Astrocyte (in vitro differentiated cells and primary cell): Measurements from ENCODE around the gene NLGN1.

ENCODE experiments used
- CTCF ChIP-seq: IDR thresholded peaks from 2 replicates; pipeline ENCODE4 v1.5.1; 2011; ENCODE audit warnings: low read depth, mild to moderate bottlenecking, inconsistent platforms, low read length, moderate library complexity; ENCODE audit not compliant: insufficient read depth
- EZH2 ChIP-seq: IDR thresholded peaks from 2 replicates; pipeline ENCODE4 v1.6.1; 2012; ENCODE audit warnings: mild to moderate bottlenecking, low read length, inconsistent platforms; ENCODE audit not compliant: insufficient read depth

GRCh38 chr3:173708191-173708590 is 310.6 kb downstream of the NLGN1 start:
- no peak for TF ChIP-seq CTCF
- no peak for TF ChIP-seq EZH2
